Right atrium auricular region (tissue), 2 donors: Measurements from ENCODE around the gene ATAD2B. TPM values are rescaled to one million over a fixed set of nuclear protein-coding genes. Genes with fewer than 3 reads are reported as not detected.

ENCODE experiments used
- DNase-seq: peaks from one replicate; pipeline ENCODE4 v3.0.0-alpha.2; 2019; ENCODE audit warnings: low spot score
- H3K27ac ChIP-seq, 2 donors: fragments of 200-600 bp; sonication (generic); 1 replicate in 1 of 2; 2 replicates in 1 of 2; pipeline ENCODE4 v1.5.1; 2016 to 2019
- H3K27me3 ChIP-seq, 2 donors: fragments of 200-600 bp; sonication (generic); one replicate each; pipeline versions ENCODE4 v1.5.1 to v1.6.0; 2017 to 2019
- H3K36me3 ChIP-seq: fragments of 200-600 bp; sonication (generic); one replicate; pipeline ENCODE4 v1.5.1; 2016
- H3K4me1 ChIP-seq, 2 donors: fragments of 200-600 bp; sonication (generic); one replicate each; pipeline versions ENCODE4 v1.5.1 to v1.6.0; 2017 to 2019
- H3K4me3 ChIP-seq, 2 donors: fragments of 200-600 bp; sonication (generic); 1 replicate in 1 of 2; 2 replicates in 1 of 2; pipeline ENCODE4 v1.5.1; 2017 to 2019; ENCODE audit warnings: mild to moderate bottlenecking in 1 of 2, moderate library complexity in 1 of 2
- H3K9me3 ChIP-seq, 2 donors: fragments of 200-600 bp; sonication (generic); one replicate each; pipeline ENCODE4 v1.5.1; 2019
- total RNA-seq, 2 donors: library from RNA; depleted of rRNA; stranded (reverse); fragments of >200 nt; gene quantifications; one replicate each; pipeline ENCODE4 v1.1.0, GENCODE V29; 2016
- TF ChIP-seq, protein P1 (sequence below), 2 donors: fragments of 200-600 bp; sonication (generic); IDR thresholded peaks; one replicate each; pipeline ENCODE4 v1.5.1; 2019; ENCODE audit warnings: antibody characterized with exemption in 2 of 2

Gene ATAD2B
- total RNA-seq, 2 donors from 2014 or later = 6.0 to 6.7 TPM

DNA sequence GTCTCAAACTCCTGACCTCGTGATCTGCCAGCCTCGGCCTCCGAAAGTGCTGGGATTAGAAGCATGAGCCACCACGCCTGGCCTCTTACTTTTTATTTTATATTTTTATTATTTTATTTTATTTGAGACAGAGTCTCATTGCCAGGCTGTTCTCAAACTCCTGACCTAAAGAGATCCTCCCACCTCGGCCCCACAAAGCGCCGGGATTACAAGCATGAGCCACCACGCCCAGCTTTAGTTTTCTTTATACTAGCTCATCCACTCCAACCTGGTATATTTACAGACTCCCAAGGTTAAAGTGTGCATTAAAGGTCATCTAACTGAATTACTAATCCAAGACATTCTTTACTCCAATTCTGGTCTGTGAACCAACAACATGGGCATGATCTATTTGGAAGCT, 26.8 kb downstream of the ATAD2B start:
- H3K36me3 ChIP-seq = no peaks in the 10 kb centered on the region
- no peak overlapping the region for H3K4me3 ChIP-seq
- DNase-seq = no peak
- TF ChIP-seq, protein P1, sequence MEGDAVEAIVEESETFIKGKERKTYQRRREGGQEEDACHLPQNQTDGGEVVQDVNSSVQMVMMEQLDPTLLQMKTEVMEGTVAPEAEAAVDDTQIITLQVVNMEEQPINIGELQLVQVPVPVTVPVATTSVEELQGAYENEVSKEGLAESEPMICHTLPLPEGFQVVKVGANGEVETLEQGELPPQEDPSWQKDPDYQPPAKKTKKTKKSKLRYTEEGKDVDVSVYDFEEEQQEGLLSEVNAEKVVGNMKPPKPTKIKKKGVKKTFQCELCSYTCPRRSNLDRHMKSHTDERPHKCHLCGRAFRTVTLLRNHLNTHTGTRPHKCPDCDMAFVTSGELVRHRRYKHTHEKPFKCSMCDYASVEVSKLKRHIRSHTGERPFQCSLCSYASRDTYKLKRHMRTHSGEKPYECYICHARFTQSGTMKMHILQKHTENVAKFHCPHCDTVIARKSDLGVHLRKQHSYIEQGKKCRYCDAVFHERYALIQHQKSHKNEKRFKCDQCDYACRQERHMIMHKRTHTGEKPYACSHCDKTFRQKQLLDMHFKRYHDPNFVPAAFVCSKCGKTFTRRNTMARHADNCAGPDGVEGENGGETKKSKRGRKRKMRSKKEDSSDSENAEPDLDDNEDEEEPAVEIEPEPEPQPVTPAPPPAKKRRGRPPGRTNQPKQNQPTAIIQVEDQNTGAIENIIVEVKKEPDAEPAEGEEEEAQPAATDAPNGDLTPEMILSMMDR (IDR thresholded peaks at IDR 0.05) = no peak
- no peaks in the 10 kb centered on the region for H3K27me3 ChIP-seq
- no peak overlapping the region for H3K27ac ChIP-seq
- no peaks in the 10 kb centered on the region for H3K9me3 ChIP-seq
- peaks cover 0 to 40% of the 10 kb centered on the region in 2 donors for H3K4me1 ChIP-seq

DNA sequence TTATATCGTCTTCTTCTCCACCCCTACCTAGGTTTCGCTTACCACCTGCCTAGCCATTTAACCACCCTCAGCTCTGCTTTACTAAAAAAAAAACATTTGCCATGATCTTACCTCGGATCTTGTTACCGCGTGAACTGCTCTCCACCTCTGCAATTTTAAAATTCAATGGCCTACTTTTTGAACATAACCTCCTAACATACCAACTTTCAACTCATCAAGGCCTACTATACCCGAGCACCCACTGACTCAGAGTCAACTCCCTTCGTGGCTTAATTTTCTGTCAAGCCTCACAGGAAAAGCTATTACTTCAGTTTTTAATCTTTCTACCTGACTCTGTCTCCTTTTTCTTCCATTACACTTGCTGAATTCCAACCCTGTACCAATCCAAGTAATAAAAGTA, 55.7 kb downstream of the ATAD2B start:
- Histone ChIP-seq H3K4me1 (no peaks in the 10 kb centered on the region), H3K4me3 (no peak overlapping the region), H3K9me3 (no peaks in the 10 kb centered on the region), H3K27me3 (no peaks in the 10 kb centered on the region), H3K36me3 (peaks cover 58% of the 10 kb centered on the region), H3K27ac (no peak overlapping the region)
- no peak for DNase-seq
- TF ChIP-seq, protein P1 (IDR thresholded peaks at IDR 0.05) = no peak

DNA sequence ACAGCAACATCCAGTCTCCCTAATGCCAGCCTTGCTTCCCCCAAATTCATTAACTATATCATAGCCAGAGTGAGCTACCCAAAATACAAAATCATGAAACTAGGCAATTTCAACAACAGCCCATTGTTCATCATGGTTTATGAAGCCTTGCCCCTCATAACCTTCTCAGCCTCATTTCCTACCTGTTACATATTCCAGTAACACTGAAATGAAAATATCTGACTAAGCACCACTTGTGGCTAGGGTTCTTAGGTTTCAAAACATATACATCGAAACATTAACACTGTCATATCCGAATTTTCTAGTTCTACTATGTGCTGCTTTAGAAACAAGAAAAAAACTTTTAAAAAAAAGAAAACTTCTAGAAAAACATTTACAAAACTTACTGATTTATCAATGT, 59.5 kb downstream of the ATAD2B start:
- no peaks in the 10 kb centered on the region for H3K9me3 ChIP-seq
- H3K27ac ChIP-seq = no peak overlapping the region
- no peak for DNase-seq
- no peaks in the 10 kb centered on the region for H3K27me3 ChIP-seq
- no peak overlapping the region for H3K4me3 ChIP-seq
- no peaks in the 10 kb centered on the region for H3K4me1 ChIP-seq
- TF ChIP-seq, protein P1 (IDR thresholded peaks at IDR 0.05) = no peak
- H3K36me3 ChIP-seq = peaks cover 24% of the 10 kb centered on the region

DNA sequence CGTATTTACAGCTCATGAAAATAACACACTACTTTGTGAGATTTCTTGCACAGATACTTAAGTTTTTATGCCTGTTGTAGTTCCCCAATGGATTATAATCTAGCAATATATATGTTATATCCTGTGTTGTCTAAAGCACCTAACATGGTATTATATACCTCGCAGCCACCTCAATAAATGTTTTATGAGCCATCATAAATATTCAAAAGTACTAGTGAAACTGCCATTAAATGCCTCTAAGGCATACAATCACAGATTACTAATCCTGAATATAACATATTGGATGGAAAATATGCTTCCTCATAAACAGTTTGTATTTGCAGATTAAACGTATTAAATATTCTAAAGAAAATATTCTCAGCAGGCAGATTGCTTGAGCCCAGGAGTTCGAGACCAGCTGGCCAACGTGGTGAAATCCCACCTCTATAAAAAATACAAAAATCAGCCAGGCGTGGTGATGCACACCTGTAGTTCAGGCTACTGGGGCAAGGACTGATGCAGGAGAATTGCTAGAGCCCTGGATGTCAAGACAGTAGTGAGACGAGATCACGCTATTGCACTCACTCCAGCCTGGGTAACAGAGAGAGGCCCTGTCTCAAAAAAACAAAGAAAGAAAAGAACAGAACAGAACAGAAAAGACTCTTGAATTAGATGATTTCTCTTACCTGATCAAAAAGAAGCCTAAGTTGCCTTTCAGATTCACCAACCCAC, 64.1 kb downstream of the ATAD2B start:
- H3K27me3 ChIP-seq = no peaks in the 10 kb centered on the region
- H3K36me3 ChIP-seq = peaks cover 20% of the 10 kb centered on the region
- no peaks in the 10 kb centered on the region for H3K9me3 ChIP-seq
- no peaks in the 10 kb centered on the region for H3K4me1 ChIP-seq
- H3K27ac ChIP-seq = no peak overlapping the region
- TF ChIP-seq, protein P1 (IDR thresholded peaks at IDR 0.05) = no peak
- no peak overlapping the region for H3K4me3 ChIP-seq
- DNase-seq = no peak

DNA sequence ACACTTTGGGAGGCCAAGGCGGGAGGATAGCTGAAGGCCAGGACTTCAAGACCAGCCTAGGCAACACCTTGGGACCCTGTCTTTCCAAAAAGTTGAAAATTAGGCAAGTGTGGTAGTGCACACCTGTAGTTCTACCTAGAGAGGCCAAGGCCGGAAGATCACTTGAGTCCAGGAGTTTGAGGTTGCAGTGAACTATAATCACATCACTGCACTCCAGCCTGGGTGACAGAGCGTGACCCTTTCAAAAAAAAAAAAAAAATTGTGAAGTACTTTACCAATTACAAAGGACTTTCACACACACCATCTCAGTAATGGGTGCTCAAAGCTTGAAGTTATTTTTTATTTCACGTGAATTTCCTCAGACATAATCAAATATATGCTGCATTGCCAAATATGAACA, 65.0 kb downstream of the ATAD2B start:
- no peak for DNase-seq
- Histone ChIP-seq H3K27me3 (no peaks in the 10 kb centered on the region), H3K4me1 (no peaks in the 10 kb centered on the region), H3K27ac (no peak overlapping the region), H3K9me3 (no peaks in the 10 kb centered on the region), H3K4me3 (no peak overlapping the region), H3K36me3 (peaks cover 13% of the 10 kb centered on the region)
- TF ChIP-seq, protein P1 (IDR thresholded peaks at IDR 0.05) = no peak

DNA sequence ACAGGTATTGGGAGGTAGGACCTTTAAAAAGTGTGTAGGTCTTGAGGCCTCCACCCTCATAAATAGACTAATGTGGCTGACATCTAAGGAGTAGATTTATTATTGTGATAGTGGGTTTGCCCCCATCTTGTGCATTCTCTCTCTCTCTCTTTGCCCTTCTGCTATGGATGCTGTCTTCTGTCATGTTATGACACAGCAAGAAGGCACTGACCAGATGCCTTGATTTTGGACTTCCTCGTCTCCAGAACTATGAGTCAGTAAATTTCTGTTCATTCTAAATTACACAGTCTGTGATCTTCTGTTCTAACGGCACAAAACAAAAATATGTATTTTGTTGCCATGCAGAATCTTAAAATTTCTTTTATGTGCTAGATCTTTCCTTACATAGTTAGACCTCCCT, 66.9 kb downstream of the ATAD2B start:
- Histone ChIP-seq H3K36me3 (peaks cover 16% of the 10 kb centered on the region), H3K9me3 (no peaks in the 10 kb centered on the region), H3K4me1 (no peaks in the 10 kb centered on the region), H3K4me3 (no peak overlapping the region), H3K27ac (no peak overlapping the region), H3K27me3 (no peaks in the 10 kb centered on the region)
- DNase-seq = no peak
- TF ChIP-seq, protein P1 (IDR thresholded peaks at IDR 0.05) = no peak
